Measurements from ENCODE around the gene NANP.

GRCh38 chr20:25579081-25579770 lies 44.6 kb downstream of the NANP start:
- TF ChIP-seq CTCF (IDR thresholded peaks at IDR 0.05) (no peak), ZSCAN20 (CRISPR knock-in tag; IDR thresholded peaks at IDR 0.05) (no peak), USF2 (IDR thresholded peaks at IDR 0.05) (no peak), POLR2A (IDR thresholded peaks at IDR 0.05; ENCODE audit: low read length) (no peak), CHD2 (IDR thresholded peaks at IDR 0.05; ENCODE audit: low read length, partially characterized antibody) (no peak), MYC (IDR thresholded peaks at IDR 0.05; ENCODE audit: borderline replicate concordance, low read length) (no peak), CBX8 (IDR thresholded peaks at IDR 0.05) (no peak), MAFK (IDR thresholded peaks at IDR 0.05; ENCODE audit: partially characterized antibody) (no peak), BCL3 (IDR thresholded peaks at IDR 0.05) (no peak), HDAC2 (IDR thresholded peaks at IDR 0.05) (no peak), POLR2AphosphoS2 (conservative IDR thresholded peaks at IDR 0.05; ENCODE audit: low read length) (no peak)
